Measurements from ENCODE around the gene GID8. TPM values are rescaled to one million over a fixed set of nuclear protein-coding genes. Genes with fewer than 3 reads are reported as not detected.
A peak's percentile ranks its signal among the peaks of the same experiment; 100 is the strongest.

GID8 gene
- total and polyA plus RNA-seq, 2 of the 13 experiments (the other 11 are each of a cell fraction or from before 2014, with no cell fraction given), result 39.6 to 59.8 TPM

DNA sequence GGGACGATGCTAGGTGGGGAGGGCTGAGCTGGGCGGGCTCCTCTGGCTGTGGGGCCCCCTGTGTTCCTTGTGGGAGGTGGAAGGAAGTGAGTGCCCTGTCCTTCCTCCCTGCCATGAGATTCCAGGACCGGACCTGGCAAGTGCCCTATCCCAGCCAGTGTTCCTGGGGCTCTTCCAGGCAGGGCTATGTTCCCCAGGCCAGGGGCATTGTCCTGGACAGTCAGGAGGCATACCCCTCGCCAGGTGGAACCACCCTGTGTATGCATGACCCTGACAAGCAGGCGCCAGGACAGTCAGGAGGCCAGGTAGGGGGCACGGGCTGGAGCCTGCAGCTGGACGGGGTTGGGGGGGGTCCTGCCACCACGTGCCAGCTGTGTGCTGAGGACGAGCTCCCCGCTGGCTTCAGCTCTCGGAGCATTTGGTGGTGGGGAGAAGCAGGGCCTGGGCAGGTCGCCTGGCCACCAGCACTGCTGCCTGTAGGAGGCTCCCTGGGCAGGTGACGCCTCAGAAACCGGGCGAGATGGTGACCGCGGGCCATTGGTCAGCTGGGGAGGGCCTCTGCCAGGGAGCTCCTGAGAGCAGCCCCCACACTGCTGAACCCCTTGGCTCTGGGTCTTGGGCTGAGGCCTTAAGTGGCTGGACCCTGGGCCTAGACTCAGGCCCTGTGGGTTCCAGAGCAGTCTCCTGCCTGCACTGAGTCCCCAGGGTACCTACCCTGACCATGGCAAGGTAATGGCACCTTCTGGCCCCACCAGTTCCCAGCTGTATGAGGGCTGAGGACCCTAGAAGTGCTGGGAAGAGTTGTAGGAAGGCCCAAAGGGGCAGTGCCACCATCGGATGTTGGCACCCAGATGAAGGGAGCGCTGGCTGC, 15.3 kb downstream of the GID8 start (continued):
- TF ChIP-seq PRDM15 (CRISPR knock-in tag; IDR thresholded peaks at IDR 0.05) (peak; percentile 58; the same call in 1 of the 2 replicates), ZBTB20 (CRISPR knock-in tag; IDR thresholded peaks at IDR 0.05; ENCODE audit: borderline replicate concordance, low read depth) (peak; percentile 61; the same call in 1 of the 2 replicates), ZNF101 (CRISPR knock-in tag; IDR thresholded peaks at IDR 0.05; ENCODE audit: borderline replicate concordance, low read depth) (0 out of 2 replicates have a peak, but pooled peaks have one; percentile 38), POLR2A (IDR thresholded peaks at IDR 0.05; ENCODE audit: insufficient read depth in 1 of 2, low read depth in 2 of 2, low read length in 2 of 2) (peak in 1 of 2 experiments; percentile 82; a peak in 2 of 4 replicates), ZNF557 (CRISPR knock-in tag; IDR thresholded peaks at IDR 0.05) (peak; percentile 2; the same call in 1 of the 2 replicates), ZNF768 (CRISPR knock-in tag; IDR thresholded peaks at IDR 0.05) (peak; percentile 49), ZC3H13 (CRISPR knock-in tag; IDR thresholded peaks at IDR 0.05) (no peak; the same call in 1 of the 2 replicates), ZNF318 (CRISPR knock-in tag; IDR thresholded peaks at IDR 0.05) (no peak), POGZ (CRISPR knock-in tag; IDR thresholded peaks at IDR 0.05) (peak; percentile 70; the same call in 1 of the 2 replicates), RFXAP (CRISPR knock-in tag; IDR thresholded peaks at IDR 0.05; ENCODE audit: borderline replicate concordance) (0 out of 2 replicates have a peak, but pooled peaks have one; percentile 11), SYNCRIP (IDR thresholded peaks at IDR 0.05; ENCODE audit: insufficient read depth, low read depth, low read length) (no peak), YEATS4 (CRISPR knock-in tag; IDR thresholded peaks at IDR 0.05; ENCODE audit: borderline replicate concordance) (peak; percentile 66)
